HG03108 (cell line): Measurements from ENCODE around the gene AAK1.
"Not testable (repeated sequence)": the region's sequence is repeated elsewhere in the genome, so short reads cannot be mapped to it uniquely, and the experiment has no call there.

Experiments used
- ATAC-seq: cut with Tn5 transposase; IDR thresholded peaks from one replicate; pipeline ENCODE4 v1.9.1; 2021; ENCODE audit warnings: moderate library complexity; ENCODE audit not compliant: unreplicated experiment

AAK1 gene

DNA sequence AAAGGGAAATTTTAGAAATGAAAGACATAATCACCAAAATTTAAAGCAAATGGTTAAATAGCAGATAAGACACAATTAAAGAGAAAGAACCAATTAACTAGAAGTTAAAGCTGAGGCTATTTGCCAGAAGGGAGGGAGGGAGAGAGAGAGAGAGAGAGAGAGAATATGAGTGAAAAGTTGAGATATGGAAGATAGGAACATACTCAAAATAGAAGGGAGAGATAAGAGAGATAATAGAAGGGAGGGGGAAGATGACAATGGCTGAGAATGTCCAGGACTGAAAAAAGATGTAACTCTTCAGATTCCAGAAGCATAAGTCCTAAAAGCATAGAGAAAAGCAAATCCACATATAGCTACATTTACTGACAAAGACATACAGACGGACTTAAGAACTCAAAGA lies 17.1 kb upstream of the AAK1 start:
- ATAC-seq = no peak

DNA sequence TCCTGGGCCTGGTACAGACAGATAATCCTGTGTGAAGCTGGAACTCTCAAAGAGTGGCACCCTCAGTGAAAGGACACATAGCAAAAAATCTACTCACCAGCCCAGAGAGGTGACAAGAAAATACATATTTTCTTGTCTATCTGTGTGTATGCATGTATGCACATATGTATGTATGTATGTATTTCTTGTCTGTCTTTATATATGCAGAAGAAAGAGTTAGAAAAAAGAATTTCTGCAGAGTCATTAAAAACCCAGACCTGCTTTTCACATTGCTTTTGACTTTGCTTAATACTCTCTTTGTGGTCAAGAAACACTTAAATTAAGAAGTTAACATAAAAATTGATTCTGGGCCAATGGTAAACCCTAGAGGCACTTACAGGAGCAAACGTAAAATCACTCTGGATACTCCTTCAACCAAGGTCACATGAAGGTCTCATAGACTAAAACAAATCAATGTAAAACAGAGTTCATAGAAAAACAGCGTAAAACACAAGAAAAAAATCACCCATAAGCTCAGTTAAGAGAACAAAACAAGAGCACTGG lies 16.5 kb upstream of the AAK1 start:
- no peak for ATAC-seq

DNA sequence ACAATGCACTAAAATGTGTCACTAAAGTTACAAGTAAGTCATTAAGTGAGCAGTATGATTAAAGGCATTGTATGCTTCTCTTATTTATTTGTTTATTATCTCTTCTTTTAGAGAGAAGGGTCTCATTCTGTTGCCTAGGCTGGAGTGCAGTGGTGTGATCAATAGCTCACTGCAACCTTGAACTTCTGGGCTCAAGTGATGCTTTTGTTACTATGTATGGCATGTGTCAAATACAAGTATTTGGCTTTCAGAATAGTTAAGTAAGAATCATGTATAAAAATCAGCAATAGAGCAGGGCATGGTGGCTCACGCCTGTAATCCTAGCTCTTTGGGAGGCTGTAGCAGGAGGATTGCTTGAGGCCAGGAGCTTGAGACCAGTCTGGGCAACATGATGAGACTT lies 15.8 kb upstream of the AAK1 start:
- no peak for ATAC-seq

DNA sequence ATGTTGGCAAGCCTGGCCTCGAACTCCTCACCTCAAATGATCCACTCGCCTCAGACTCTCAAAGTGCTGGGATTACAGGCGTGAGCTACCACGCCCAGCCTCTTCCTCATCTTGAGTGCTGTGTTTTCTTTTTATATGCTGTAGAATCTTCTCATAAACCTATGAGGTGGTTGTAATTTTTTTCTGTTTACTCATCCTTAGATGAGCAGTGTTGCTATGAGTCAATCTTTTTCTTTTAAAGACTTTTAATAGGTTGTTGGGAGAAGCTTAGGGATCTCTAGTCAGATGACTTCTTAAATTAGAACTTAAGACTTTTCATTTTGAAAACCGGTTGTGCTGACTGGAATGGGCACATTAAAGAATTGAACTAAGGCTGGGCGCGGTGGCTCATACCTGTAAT lies 8.7 kb upstream of the AAK1 start:
- ATAC-seq = no peak

DNA sequence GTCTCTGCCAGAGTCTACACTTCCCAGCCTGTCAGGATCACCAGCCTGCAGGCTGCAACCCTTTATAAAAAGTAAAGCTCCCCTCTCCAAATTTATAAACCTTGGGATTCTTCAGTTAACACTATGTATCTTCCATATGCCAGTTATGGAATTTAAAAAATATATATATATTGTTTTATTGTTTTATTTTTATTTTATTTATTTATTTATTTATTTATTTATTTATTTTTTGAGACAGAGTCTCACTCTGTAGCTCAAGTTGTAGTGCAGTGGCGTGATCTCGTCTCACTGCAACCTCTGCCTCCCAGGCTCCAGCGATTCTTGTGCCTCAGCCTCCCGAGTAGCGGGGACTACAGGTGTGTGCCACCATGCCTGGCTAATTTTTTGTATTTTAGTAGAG lies 3.7 kb upstream of the AAK1 start:
- not testable (repeated sequence) for ATAC-seq

DNA sequence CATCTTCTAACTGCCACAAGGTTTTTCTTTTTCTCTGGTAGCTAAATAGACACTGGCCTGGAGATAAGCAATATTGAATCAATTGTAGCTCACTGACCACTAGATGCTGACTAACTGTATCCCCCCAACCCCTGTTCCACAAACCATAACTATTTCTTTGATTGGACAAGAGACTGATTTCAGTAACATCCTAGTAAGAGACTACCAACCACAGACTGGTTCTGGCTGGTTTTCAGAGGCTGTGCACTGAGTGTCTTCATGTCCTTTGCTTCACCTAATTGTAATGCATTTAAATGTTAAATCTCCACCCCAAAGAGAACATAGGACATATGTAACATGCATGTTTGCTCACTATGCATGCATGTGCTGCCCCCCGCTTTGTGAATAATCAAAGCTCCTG lies 3.2 kb upstream of the AAK1 start:
- no peak for ATAC-seq

DNA sequence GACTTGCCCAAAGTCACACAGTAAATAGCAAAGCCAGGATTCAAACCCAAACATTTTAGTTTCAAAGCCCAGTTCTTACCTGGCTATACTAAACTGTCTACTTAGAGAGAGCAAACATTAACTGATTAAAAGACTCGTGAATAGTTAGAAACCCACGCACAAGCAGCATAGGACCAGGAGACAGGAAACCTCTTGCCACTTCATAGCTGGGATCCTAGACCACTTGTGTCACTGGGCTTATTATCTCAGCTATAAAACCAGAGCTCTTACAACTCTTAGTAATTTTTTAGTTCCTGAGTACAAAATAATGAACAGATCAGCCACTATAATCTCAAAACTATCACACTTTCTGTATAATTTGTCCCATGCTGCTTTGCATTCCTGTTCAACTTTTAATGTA lies 2.4 kb upstream of the AAK1 start:
- ATAC-seq = no peak

DNA sequence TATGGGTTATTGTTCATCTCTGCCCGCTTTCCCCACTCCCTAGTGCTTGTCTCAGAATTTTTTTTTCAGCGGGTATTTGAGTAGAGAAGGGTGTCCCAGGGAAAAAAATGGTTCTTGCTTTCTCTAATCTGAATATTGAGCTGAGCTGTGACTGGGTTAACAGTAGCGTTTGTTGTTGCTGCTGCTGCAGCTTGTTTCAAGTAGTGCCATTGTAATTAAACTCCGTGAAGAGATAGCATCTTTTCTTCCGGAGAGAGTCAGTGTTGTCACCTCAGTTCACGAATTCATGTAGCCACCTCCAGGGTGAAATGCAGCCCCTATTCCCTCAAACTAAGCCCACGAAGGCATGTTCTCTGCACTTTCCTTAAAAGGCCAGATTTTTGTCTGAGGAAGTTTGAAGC lies 1.5 kb upstream of the AAK1 start:
- ATAC-seq = no peak

DNA sequence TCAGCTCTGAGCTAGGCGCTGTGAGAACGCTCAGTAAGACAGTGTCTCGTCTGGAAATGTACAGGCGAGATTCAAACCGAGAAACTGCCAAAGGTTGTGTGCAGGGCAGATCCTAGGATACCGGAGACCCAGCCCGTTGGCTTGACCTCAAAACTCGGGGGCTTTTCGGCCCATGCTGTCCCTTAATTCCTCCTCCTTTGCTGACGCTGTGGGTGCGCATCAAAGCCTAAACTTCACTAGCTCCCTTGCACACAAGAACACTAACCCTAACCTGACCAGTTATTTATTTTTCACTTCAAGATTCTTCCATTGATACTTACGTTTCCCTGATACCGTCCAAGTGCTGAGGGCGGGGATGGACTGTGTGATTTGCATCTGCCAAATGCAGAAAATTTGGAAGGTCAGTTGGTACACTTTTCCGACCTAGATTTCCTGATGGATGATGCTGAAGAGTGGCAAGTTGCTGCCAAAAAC lies 1.0 kb upstream of the AAK1 start:
- ATAC-seq = no peak

DNA sequence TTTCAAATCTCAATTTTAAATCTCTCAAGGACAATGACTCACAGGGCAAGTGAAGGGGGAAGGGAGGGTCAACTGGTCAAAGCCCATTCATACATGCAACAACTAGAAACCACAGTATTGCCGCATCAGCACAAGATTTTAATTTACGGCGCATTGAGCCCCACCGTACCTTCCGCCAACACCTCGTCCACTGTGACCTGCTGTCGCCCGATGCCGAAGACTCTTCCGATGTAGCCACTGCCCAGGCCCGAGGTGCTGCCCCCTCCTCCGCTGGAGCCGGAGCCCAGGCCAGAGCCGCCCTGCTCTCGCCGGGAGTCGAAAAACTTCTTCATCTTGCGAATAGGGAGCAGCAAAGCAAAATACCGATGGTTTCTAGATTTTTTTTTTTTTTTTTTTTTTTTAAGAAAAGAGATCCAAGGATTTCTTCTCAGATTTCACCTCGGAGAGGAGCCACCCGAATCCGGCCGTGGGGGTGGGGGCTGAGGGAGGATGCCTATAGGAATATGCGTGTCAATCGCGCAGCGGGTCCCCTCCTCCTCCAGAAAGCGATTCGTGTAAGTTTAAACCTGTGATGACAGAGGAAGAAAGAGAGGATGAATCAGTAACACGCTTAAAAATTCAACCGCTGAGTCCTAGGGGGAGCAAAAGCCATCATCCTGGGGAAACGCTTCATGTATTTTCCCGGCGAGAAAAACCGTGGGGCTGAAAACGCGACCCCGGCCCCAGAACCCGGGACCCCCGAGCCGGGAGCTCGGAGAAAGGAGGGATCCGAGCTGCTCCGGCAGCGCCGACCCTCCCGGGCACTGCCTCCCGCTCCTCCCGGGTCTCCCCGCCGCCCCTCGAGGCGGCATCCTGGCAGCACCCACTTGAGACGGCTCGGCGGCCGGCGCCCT lies 584 bp downstream of the AAK1 start:
- ATAC-seq = no peak

DNA sequence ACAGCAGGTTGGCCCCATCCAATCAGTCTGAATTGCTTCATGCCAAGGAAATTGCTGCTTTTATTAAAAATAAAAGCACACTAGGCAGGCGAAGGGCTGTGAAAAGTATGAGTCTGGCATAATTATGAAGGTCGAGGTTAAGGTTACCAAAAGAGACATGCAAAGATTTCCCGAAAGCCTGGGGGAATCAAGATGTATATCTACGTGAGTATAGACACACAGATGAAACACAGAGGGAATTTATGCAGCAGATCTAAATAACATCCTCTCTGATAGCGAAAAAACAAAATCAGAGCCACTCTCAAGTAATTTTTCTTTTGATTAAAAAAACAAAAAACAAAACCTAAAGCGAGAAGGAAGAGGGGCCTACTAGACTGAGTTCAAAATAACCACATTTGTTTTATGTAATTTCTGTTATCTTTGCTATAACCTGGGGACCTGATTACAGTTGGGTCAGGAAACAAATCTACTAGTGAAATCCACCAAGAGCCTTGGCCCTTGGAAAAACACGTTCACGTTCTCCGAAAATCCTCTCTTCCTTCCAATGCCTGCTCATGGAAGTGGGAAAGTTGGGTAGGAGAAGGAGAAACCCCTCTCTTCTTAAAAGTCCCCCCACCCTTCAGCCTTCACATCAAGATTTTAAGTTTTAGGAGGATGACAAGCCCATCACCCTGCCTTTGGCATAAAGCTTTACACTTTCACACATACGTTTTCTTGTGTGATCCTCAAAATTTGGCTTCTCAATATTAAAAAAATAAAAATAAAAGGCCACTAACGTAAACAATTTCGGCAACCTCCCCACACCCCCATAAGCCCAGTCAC lies 1.4 kb downstream of the AAK1 start:
- no peak for ATAC-seq

DNA sequence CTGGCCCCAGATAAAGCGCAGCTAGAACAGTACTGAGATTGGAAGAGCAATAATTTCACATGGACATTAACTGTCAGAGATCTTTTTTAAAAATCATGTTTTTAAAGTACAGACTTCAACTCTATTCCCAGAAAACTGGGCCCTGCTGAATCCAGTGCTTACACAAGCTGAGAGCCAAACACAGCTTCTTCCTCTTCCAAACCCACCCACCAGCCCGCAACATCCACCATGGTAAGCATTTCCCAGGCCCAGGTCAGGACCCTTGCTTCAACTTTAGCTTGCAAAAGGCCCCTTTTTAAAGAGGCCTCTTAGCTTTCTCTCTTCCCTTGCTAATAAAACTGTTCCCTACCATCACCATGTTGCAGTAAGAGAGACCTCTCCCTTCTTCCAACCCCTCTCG lies 2.1 kb downstream of the AAK1 start:
- no peak for ATAC-seq

DNA sequence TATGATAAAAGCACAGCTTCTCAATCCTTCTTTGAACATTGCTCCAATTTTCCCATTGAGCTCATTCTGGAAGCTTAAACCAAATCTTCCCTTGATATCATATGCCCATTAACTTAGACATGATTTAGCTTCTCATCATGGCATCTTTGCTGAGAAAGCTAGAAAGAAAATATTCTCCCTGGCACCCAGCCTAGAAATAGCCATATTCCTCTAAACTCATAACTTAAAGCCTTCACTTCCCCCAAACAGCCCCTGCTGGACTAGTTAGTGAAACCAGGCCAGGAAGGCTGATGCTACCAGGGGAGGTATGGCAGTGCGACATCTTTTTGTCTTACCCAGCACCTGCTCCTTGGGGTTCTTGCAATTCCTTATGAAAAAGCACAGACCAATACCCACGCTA lies 4.3 kb downstream of the AAK1 start:
- no peak for ATAC-seq

DNA sequence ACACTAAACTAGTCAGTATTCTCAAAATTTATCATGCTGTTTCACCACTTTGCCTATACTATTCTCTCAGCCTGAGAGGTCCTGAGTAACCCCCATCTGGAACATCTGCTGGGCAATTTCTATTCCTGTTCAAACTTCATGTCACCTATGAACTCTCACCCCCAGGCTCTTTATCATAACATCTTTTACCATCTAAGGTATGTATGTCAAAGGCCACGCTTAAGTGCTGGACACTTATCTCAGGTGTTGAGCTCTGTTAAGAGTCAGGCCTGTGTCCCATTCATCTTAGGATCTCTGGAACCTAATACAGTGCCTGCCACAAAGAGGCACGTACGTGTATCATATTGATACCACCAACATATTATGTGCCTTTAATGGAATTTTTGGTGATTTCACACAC lies 4.9 kb downstream of the AAK1 start:
- no peak for ATAC-seq

DNA sequence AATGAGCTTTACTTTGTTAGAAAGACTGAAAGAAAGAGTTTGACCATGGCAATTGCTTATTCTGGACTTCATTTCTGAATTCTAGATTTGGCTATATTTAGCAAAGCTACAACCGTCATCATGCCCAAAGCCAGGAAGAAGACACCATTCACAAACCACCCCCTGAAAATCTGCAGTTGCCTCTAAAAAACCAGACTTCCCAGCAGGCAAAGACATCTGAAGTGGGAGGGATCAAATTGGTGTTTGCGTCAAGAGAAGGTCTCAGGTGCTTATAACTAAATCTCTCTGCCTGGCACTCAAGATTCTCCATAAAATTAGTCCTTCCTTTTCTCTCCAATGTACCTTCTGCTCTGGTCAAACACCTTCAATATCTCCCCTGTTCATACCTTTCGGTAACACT lies 5.6 kb downstream of the AAK1 start:
- ATAC-seq = no peak

DNA sequence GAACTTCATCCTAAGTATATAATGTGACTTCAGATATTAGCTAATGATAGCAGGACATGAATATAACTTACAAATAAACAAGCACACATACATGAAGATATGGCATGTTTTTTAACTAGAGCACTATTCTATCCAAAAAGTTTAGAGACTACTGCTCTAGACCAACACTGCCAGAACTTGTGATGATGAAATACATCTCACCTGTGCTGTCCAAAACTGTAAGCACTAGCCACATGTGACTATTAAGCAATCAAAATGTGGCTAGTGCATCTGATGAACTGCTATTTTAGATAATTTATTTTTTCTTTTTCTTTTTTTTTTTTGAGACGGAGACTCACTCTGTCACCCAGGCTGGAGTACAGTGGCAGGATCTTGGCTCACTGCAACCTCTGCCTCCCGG lies 7.1 kb downstream of the AAK1 start:
- no peak for ATAC-seq

DNA sequence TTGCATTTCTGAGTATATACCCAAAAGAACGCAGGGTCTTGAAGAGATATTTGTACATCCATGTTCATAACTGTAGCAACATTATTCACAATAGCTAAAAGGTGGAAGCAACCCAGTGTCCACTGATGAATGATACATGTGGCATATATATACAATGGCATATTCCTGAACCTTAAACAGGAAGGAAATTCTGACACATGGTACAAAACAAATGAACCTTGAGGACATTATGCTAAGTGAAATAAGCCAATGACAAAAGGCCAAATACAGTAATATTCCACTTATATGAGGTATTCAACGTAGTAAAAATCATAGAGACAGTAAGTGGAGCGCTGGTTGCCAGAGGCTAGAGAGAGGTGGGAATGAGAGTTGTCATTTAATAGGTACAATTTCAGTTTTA lies 8.1 kb downstream of the AAK1 start:
- ATAC-seq = no peak

DNA sequence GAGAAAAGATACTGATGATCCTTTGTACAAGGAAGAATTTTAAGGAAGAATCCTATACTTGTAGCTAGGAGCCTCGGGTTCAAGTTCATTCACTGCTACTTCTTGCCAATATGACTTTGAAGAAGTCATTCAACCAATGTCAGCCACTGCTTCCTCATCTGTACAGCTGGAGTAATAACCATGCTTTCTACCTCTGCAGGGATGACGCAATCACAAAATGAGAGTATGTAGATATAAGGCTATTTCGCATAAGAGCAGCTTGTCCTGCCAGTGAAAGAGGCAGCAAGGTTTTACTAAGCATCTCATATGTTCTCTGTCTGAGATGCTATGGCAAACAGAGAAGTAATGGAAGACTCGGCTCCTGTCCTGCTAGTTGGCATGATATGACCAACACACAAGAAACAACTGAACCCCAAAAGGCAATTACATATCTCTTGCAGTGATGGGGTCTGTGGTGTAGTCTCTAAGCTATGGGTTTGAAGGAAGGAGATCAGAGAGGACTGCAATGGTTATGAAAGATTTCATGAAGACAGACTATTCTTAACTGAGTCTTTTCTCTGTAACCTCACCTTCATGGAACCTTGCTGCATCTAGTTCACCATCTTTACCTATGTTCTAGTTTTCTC lies 9.2 kb downstream of the AAK1 start:
- ATAC-seq = no peak

DNA sequence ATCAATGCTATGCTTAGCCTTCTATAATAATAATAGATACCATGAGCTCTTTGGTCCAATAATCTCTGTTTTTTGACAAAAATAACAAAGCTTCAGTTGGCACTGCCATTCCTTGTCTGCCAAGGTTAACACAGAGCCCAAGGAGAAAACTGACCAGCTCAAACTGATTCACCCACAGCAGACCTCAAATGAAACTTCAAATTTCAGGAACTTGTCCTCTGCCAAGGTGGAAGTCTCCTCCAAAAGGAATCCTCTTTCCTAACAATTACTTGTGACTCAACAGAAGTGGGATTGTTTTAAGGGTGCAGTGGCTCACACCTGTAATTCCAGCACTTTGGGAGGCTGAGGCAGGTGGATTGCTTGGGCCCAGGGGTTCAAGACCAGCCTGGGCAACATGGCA lies 12.1 kb downstream of the AAK1 start:
- ATAC-seq = no peak

DNA sequence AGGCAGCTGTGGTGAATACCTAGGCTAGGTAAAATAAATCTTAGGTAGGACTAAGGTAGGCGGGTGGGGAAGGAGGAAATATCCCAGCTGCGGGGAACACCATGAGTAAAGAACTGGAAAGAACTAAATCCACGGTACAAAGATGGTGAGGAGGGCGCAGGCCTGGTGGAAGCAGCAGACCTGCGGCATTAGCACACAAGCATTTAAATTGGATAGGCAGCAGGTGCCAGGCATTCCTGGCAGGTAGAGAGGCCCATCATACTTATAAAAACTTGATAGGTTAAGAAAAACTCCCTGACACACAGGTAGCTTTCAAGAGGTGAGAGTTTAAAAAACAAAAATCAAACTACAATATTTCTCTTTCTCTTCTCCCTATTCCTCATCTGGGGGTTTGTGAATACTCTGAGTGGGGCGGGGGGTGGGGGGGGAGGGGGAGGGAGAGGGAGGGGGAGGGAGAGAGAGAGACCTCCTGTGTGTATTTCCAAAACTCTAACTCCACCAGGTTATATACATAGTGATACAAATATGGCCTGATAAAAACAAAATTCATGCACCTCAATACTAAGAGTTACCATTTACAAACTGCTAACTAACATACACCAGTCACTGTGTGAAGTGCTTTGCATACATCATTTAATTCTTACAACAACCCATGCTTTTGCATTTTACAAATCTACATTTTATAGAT lies 13.5 kb downstream of the AAK1 start:
- ATAC-seq = no peak
